Omental fat pad (tissue), 4 donors: ENCODE measurements around the gene FAM13C. TPM values are rescaled to one million over a fixed set of nuclear protein-coding genes. Genes with fewer than 3 reads are reported as not detected.

Experiments used
- ATAC-seq: fragments of 150-250 bp; one replicate; pipeline ENCODE4 v1.9.1; 2016; ENCODE audit warnings: mild to moderate bottlenecking, moderate library complexity; ENCODE audit not compliant: low FRiP score
- DNase-seq: peaks from one replicate; pipeline ENCODE4 v3.0.0-alpha.2; 2019; ENCODE audit warnings: low spot score
- total RNA-seq, 4 donors: library from RNA; depleted of rRNA; stranded (reverse); fragments of >200 nt; gene quantifications; one replicate each; pipeline ENCODE4 v1.1.0, GENCODE V29; 2016
- TF ChIP-seq, protein P1 (sequence below), 3 donors: fragments of 450-650 bp; IDR thresholded peaks; one replicate each; pipeline ENCODE4 v1.5.1; 2016 to 2017; ENCODE audit warnings: antibody characterized with exemption in 3 of 3, mild to moderate bottlenecking in 3 of 3, moderate library complexity in 2 of 3

The FAM13C gene
- total RNA-seq, 4 donors from 2014 or later = 2.2 to 43.0 (median 11.6) TPM

DNA sequence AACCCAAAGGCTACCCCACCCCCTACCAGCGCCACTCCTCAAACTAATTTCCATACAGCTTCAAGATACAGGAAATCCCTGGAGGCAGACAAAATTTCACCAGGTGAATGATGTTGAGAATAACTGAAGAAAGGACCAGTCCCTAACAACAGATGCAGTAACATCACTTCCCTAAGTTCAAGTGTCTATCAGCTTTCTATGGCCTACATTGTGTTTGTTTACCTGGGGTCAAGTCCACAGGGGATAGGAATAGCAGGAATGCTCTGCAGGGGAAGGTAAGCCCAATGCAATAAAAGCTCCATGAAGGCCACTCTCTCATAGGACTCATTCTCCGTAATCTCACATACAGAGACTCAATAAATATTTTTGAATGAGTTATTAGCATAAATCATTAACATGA lies 26.9 kb downstream of the FAM13C start:
- no peak for DNase-seq
- ATAC-seq = no peak
- TF ChIP-seq, protein P1, sequence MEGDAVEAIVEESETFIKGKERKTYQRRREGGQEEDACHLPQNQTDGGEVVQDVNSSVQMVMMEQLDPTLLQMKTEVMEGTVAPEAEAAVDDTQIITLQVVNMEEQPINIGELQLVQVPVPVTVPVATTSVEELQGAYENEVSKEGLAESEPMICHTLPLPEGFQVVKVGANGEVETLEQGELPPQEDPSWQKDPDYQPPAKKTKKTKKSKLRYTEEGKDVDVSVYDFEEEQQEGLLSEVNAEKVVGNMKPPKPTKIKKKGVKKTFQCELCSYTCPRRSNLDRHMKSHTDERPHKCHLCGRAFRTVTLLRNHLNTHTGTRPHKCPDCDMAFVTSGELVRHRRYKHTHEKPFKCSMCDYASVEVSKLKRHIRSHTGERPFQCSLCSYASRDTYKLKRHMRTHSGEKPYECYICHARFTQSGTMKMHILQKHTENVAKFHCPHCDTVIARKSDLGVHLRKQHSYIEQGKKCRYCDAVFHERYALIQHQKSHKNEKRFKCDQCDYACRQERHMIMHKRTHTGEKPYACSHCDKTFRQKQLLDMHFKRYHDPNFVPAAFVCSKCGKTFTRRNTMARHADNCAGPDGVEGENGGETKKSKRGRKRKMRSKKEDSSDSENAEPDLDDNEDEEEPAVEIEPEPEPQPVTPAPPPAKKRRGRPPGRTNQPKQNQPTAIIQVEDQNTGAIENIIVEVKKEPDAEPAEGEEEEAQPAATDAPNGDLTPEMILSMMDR (IDR thresholded peaks at IDR 0.05) = no peak

DNA sequence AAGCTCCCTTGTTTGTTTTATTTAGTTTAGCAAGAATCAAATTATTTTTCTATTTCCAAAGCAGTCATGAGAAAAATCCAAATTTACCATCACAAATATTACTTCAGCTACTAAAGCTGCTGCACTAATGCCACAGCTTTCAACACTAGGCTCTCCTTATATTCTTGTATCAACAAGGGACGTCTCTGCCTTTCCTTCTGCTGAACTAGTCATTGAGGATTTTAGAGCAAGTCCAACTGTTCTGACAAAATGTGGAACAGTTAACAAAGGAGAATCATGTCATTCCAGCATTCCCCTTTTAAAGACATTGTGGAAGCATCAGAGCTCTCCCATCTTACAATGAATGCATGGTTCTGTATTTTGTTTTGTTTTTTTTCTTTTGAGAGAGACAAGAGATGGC lies 28.6 kb downstream of the FAM13C start:
- TF ChIP-seq, protein P1 (IDR thresholded peaks at IDR 0.05) = no peak
- DNase-seq (no peak), ATAC-seq (no peak)

GRCh38 chr10:59332581-59332980 lies 29.8 kb downstream of the FAM13C start:
- DNase-seq (no peak), ATAC-seq (no peak)
- TF ChIP-seq, protein P1 (IDR thresholded peaks at IDR 0.05) = no peak

- ATAC-seq (no peak), DNase-seq (no peak)
- TF ChIP-seq, protein P1 (IDR thresholded peaks at IDR 0.05) = no peak
These were observed 30.7 kb downstream of the FAM13C start for GRCh38 chr10:59331661-59332060.

DNA sequence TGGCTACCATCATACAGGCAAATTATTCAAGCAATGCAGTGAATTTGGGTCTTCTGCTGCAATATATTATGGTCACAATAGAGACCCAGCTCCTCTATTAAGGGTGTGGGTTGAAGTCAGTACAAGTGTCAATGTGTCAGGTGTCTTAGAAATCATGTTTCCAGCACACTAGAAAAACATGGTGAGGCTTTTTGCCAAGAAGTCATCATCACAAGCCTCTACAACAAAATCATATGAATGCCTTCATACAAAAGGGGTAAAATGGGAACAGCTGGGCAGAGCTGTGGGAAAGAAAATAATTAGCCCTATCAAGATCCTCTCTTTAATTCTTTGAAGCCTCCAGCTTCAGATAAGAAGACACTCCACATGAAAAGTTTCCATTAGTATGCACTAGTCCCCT lies 37.2 kb downstream of the FAM13C start:
- DNase-seq (no peak), ATAC-seq (no peak)
- TF ChIP-seq, protein P1 (IDR thresholded peaks at IDR 0.05) = no peak

- DNase-seq (no peak), ATAC-seq (no peak)
- TF ChIP-seq, protein P1 (IDR thresholded peaks at IDR 0.05) = no peak
These were observed 37.8 kb downstream of the FAM13C start for GRCh38 chr10:59324597-59324996.

- DNase-seq (no peak), ATAC-seq (no peak)
- TF ChIP-seq, protein P1 (IDR thresholded peaks at IDR 0.05) = no peak
These were observed 38.4 kb downstream of the FAM13C start for GRCh38 chr10:59323831-59324401.
